ENCODE results near the gene CUTC.

CUTC gene

DNA sequence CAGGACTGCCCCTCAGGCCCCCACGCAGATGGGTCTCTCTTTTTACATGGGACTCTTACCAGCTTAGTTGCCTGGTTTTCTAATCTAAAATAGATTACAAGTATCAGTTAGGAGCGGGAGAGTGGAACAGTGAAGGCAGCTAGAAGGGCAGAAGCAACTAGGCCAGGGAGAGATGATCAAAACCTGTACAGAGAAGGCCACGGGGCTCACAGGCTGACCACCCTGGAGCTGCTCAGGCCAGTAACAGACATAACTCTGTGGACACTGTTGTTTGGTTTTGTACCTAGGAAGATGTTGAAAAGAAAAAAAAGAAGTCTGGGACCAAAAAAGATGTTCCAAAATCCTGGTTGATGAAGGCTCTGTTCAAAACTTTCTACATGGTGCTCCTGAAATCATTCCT is 66.9 kb downstream of the CUTC start:
- no peak for ATAC-seq

DNA sequence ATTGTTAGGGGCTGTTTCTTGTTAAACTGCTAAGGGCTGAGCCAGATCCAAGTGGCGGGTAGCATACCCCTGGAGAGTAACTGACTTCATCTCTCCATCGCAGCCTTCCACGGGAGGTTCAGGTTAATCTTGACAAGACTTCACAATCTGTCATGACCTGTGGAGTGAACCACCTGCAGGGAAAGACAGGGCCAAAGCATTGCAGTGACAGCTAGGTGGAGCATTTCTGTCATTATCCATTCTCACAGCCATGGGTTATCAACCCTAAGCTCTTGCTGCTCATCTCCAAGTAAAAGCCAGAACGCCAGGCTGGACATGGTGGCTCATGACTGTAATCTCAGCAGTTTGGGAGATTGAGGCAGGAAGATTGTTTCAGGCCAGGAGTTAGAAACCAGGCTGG is 67.6 kb downstream of the CUTC start:
- no peak for TF ChIP-seq RARB (CRISPR knock-in tag; IDR thresholded peaks at IDR 0.05)
- TF ChIP-seq TOX (CRISPR knock-in tag; IDR thresholded peaks at IDR 0.05; ENCODE audit: borderline replicate concordance) = no peak
- TF ChIP-seq, protein P1, sequence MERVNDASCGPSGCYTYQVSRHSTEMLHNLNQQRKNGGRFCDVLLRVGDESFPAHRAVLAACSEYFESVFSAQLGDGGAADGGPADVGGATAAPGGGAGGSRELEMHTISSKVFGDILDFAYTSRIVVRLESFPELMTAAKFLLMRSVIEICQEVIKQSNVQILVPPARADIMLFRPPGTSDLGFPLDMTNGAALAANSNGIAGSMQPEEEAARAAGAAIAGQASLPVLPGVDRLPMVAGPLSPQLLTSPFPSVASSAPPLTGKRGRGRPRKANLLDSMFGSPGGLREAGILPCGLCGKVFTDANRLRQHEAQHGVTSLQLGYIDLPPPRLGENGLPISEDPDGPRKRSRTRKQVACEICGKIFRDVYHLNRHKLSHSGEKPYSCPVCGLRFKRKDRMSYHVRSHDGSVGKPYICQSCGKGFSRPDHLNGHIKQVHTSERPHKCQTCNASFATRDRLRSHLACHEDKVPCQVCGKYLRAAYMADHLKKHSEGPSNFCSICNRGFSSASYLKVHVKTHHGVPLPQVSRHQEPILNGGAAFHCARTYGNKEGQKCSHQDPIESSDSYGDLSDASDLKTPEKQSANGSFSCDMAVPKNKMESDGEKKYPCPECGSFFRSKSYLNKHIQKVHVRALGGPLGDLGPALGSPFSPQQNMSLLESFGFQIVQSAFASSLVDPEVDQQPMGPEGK (CRISPR knock-in tag; IDR thresholded peaks at IDR 0.05; ENCODE audit: borderline replicate concordance) = no peak
- no peak for TF ChIP-seq GLIS3 (CRISPR knock-in tag; IDR thresholded peaks at IDR 0.05)
- no peak for TF ChIP-seq ZFP30 (CRISPR knock-in tag; IDR thresholded peaks at IDR 0.05)

More for the DNA sequence above, 66.9 kb downstream of the CUTC start:
- TF ChIP-seq, protein P2, sequence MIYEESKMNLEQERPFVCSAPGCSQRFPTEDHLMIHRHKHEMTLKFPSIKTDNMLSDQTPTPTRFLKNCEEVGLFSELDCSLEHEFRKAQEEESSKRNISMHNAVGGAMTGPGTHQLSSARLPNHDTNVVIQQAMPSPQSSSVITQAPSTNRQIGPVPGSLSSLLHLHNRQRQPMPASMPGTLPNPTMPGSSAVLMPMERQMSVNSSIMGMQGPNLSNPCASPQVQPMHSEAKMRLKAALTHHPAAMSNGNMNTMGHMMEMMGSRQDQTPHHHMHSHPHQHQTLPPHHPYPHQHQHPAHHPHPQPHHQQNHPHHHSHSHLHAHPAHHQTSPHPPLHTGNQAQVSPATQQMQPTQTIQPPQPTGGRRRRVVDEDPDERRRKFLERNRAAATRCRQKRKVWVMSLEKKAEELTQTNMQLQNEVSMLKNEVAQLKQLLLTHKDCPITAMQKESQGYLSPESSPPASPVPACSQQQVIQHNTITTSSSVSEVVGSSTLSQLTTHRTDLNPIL (CRISPR knock-in tag; IDR thresholded peaks at IDR 0.05; ENCODE audit: low read depth) = no peak
- TF ChIP-seq ARNTL (CRISPR knock-in tag; IDR thresholded peaks at IDR 0.05; ENCODE audit: borderline replicate concordance, low read depth) (no peak), ESRRG (CRISPR knock-in tag; IDR thresholded peaks at IDR 0.05) (no peak), OSR1 (CRISPR knock-in tag; IDR thresholded peaks at IDR 0.05) (no peak), ZFP3 (CRISPR knock-in tag; IDR thresholded peaks at IDR 0.05) (no peak)
- TF ChIP-seq, protein P3, sequence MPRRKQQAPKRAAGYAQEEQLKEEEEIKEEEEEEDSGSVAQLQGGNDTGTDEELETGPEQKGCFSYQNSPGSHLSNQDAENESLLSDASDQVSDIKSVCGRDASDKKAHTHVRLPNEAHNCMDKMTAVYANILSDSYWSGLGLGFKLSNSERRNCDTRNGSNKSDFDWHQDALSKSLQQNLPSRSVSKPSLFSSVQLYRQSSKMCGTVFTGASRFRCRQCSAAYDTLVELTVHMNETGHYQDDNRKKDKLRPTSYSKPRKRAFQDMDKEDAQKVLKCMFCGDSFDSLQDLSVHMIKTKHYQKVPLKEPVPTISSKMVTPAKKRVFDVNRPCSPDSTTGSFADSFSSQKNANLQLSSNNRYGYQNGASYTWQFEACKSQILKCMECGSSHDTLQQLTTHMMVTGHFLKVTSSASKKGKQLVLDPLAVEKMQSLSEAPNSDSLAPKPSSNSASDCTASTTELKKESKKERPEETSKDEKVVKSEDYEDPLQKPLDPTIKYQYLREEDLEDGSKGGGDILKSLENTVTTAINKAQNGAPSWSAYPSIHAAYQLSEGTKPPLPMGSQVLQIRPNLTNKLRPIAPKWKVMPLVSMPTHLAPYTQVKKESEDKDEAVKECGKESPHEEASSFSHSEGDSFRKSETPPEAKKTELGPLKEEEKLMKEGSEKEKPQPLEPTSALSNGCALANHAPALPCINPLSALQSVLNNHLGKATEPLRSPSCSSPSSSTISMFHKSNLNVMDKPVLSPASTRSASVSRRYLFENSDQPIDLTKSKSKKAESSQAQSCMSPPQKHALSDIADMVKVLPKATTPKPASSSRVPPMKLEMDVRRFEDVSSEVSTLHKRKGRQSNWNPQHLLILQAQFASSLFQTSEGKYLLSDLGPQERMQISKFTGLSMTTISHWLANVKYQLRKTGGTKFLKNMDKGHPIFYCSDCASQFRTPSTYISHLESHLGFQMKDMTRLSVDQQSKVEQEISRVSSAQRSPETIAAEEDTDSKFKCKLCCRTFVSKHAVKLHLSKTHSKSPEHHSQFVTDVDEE (CRISPR knock-in tag; IDR thresholded peaks at IDR 0.05) = no peak
- TF ChIP-seq, protein P1 (CRISPR knock-in tag; IDR thresholded peaks at IDR 0.05; ENCODE audit: borderline replicate concordance) = no peak

DNA sequence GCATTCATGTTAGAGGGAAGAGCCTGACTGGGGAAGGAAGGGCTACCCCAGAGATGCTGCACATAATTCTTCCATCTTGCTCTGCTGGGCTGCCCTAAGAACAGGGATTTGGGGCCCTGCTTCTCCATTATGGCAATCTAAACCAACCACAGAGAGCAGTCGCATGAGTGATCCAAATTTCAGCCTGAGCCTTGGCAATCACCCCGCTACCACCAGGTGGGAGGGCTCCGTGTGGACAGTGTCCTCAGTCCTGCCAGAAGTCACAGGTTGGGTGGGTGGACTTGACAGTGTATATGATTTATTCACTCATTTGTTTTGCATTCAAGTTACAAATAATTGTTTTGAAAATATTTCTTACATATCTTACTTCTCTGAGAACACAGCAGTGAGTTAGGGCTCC is 72.4 kb downstream of the CUTC start:
- ATAC-seq = no peak
- no peak for TF ChIP-seq ISL1 (CRISPR knock-in tag; IDR thresholded peaks at IDR 0.05)
- no peak for TF ChIP-seq OSR1 (CRISPR knock-in tag; IDR thresholded peaks at IDR 0.05)
- TF ChIP-seq, protein P2 (CRISPR knock-in tag; IDR thresholded peaks at IDR 0.05; ENCODE audit: low read depth) = no peak
- TF ChIP-seq TCF4 (CRISPR knock-in tag; IDR thresholded peaks at IDR 0.05; ENCODE audit: borderline replicate concordance) = no peak
- no peak for TF ChIP-seq ZFP3 (CRISPR knock-in tag; IDR thresholded peaks at IDR 0.05)
- TF ChIP-seq RARB (CRISPR knock-in tag; IDR thresholded peaks at IDR 0.05) = no peak
- no peak for TF ChIP-seq ZNF8 (CRISPR knock-in tag; IDR thresholded peaks at IDR 0.05)
- TF ChIP-seq ZFP30 (CRISPR knock-in tag; IDR thresholded peaks at IDR 0.05) = no peak
- TF ChIP-seq, protein P1 (CRISPR knock-in tag; IDR thresholded peaks at IDR 0.05; ENCODE audit: borderline replicate concordance) = no peak
- no peak for TF ChIP-seq PPARA (CRISPR knock-in tag; IDR thresholded peaks at IDR 0.05; ENCODE audit: borderline replicate concordance)
- TF ChIP-seq, protein P4, sequence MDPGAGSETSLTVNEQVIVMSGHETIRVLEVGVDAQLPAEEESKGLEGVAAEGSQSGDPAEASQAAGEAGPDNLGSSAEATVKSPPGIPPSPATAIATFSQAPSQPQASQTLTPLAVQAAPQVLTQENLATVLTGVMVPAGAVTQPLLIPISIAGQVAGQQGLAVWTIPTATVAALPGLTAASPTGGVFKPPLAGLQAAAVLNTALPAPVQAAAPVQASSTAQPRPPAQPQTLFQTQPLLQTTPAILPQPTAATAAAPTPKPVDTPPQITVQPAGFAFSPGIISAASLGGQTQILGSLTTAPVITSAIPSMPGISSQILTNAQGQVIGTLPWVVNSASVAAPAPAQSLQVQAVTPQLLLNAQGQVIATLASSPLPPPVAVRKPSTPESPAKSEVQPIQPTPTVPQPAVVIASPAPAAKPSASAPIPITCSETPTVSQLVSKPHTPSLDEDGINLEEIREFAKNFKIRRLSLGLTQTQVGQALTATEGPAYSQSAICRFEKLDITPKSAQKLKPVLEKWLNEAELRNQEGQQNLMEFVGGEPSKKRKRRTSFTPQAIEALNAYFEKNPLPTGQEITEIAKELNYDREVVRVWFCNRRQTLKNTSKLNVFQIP (CRISPR knock-in tag; IDR thresholded peaks at IDR 0.05; ENCODE audit: borderline replicate concordance, low read depth) = no peak
- no peak for TF ChIP-seq BACH2 (CRISPR knock-in tag; IDR thresholded peaks at IDR 0.05; ENCODE audit: borderline replicate concordance)
- no peak for TF ChIP-seq ARNTL (CRISPR knock-in tag; IDR thresholded peaks at IDR 0.05; ENCODE audit: borderline replicate concordance, low read depth)
- TF ChIP-seq, protein P5, sequence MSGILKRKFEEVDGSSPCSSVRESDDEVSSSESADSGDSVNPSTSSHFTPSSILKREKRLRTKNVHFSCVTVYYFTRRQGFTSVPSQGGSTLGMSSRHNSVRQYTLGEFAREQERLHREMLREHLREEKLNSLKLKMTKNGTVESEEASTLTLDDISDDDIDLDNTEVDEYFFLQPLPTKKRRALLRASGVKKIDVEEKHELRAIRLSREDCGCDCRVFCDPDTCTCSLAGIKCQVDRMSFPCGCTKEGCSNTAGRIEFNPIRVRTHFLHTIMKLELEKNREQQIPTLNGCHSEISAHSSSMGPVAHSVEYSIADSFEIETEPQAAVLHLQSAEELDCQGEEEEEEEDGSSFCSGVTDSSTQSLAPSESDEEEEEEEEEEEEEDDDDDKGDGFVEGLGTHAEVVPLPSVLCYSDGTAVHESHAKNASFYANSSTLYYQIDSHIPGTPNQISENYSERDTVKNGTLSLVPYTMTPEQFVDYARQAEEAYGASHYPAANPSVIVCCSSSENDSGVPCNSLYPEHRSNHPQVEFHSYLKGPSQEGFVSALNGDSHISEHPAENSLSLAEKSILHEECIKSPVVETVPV (CRISPR knock-in tag; IDR thresholded peaks at IDR 0.05) = no peak
- TF ChIP-seq ZNF565 (CRISPR knock-in tag; conservative IDR thresholded peaks at IDR 0.05; ENCODE audit: low read depth) = no peak
- no peak for TF ChIP-seq SNAI2 (CRISPR knock-in tag; IDR thresholded peaks at IDR 0.05)
- TF ChIP-seq CSDC2 (CRISPR knock-in tag; IDR thresholded peaks at IDR 0.05) = no peak

More for the DNA sequence above, 67.6 kb downstream of the CUTC start:
- no peak for ATAC-seq
